ENCODE results near the gene PTTG1IP. TPM values are rescaled to one million over a fixed set of nuclear protein-coding genes. Genes with fewer than 3 reads are reported as not detected.
A peak's percentile ranks its signal among the peaks of the same experiment; 100 is the strongest.

The PTTG1IP gene
- total and polyA plus RNA-seq, 2 experiments from 2014 or later, result 676 to 814 TPM

DNA sequence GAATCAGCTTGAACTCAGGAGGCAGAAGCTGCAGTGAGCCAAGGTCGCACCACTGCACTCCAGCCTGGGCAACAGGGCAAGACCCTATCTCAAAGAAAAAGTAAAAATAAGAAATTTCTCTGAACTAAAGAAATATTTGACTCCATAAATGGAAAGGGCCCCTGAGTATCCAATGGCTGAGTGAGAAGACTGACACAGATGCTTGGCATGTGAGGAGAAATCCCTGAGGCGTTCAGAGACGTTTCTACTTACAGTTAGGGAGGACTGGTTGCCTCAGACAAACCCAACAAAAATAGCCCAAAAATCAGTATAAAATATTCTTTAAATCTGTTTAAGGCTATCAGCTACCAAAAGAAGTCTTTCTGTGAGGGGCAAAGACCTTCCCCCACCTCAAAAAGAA lies 52.6 kb downstream of the PTTG1IP start:
- no peaks in the 10 kb centered on the region for H3K9me2 ChIP-seq (ENCODE audit: insufficient read depth)
- no peaks in the 10 kb centered on the region; the same call in 1 of the 2 replicates for H3K36me3 ChIP-seq (ENCODE audit: low read depth)
- 28 to 31% methylated on average over 3 of the region's 3 CpGs for WGBS, 2 experiments (ENCODE audit: low coverage in 1 of 2, low lambda C conversion rate in 2 of 2, missing lambda C conversion rate in 2 of 2)
- H3K27me3 ChIP-seq (replicated peaks; ENCODE audit: insufficient read depth), result no peaks in the 10 kb centered on the region
- peak overlapping the region; percentile 39 for H3K4me2 ChIP-seq (ENCODE audit: unreplicated experiment)
- no peaks in the 10 kb centered on the region for H4K20me1 ChIP-seq (ENCODE audit: insufficient read depth)
- H3K9me3 ChIP-seq (ENCODE audit: low read depth), result no peaks in the 10 kb centered on the region
- in situ Hi-C loops (cut with MboI), result no loop called here
- no peak for TF ChIP-seq EZH2phosphoT487 (IDR thresholded peaks at IDR 0.05; ENCODE audit: insufficient read depth, low read depth)
- TF ChIP-seq EZH2 (IDR thresholded peaks at IDR 0.05; ENCODE audit: insufficient read depth, poor library complexity, severe bottlenecking), result no peak
- no peak overlapping the region for H3K4me3 ChIP-seq
- peak overlapping the region; percentile 47 for H3K27ac ChIP-seq
- peak overlapping the region; percentile 50; the same call in 1 of the 2 replicates for H2AFZ ChIP-seq
- H3K9ac ChIP-seq, result 0 out of 2 replicates have a peak overlapping the region, but pooled peaks have one; percentile 10
- 0 out of 2 replicates have a peak, but pooled peaks cover 4% of the 10 kb centered on the region for H3F3A ChIP-seq (ENCODE audit: insufficient read depth)
- H3K4me1 ChIP-seq (ENCODE audit: insufficient read depth), result peaks cover 14% of the 10 kb centered on the region
- peaks cover 16% of the 10 kb centered on the region for H3K79me2 ChIP-seq (ENCODE audit: insufficient read depth)
- DNase-seq, result peak; percentile 75

DNA sequence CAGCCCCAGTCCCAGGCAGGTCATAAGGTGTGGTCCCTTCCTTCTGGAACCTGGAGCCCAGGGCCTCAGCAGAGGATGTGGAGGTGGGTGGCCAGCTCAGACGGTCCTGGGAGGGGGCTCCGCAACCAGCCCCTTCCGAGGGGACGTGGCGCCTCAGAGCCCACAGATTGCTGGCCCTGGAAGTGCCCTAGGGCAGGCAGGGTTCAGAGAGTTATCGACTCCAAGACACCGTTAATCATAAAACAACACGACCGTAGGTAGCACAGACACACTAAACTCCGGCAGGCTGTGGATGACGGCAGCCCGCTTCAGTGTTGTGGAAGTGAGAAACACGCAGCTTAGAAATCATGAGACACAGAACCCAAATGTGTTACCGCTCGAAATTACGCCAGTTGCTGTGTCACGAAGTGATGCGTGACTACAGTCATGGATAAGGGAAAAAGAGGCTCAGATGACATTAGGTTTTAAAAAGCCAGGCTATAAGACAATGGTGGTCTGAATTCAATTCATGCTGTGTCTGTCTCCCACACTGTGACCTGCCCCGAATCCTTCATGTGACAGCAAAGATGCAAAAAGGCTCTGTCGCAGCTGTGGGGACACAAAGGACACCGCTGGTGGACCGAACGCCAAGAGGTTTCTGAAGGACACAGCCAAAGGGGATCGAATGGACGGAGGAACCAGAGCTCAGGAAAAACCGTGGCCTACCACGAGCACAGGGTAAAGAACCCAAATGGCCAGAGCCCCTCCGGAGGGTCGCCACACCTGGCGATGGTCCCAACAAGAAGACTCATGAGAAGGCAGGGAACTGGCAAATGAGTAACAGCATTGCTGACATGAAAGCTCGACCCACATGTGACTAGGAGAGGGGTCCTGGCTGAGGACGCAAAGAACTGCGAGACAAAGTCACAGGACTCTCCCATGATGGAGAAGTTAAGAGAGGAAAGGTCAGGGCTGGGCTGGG lies 53.9 kb downstream of the PTTG1IP start:
- H3K36me3 ChIP-seq (ENCODE audit: low read depth), result no peaks in the 10 kb centered on the region; the same call in 1 of the 2 replicates
- no peaks in the 10 kb centered on the region for H4K20me1 ChIP-seq (ENCODE audit: insufficient read depth)
- H3K4me2 ChIP-seq (ENCODE audit: unreplicated experiment), result no peak overlapping the region
- peaks cover 29% of the 10 kb centered on the region for H3K79me2 ChIP-seq (ENCODE audit: insufficient read depth)
- no peak for DNase-seq
- in situ Hi-C loops (cut with MboI), result no loop called here
- peaks cover 16% of the 10 kb centered on the region for H3K4me1 ChIP-seq (ENCODE audit: insufficient read depth)
- no peak overlapping the region for H3K27ac ChIP-seq
- H2AFZ ChIP-seq, result no peak overlapping the region
- TF ChIP-seq EZH2phosphoT487 (IDR thresholded peaks at IDR 0.05; ENCODE audit: insufficient read depth, low read depth) (no peak), EZH2 (IDR thresholded peaks at IDR 0.05; ENCODE audit: insufficient read depth, poor library complexity, severe bottlenecking) (no peak)
- H3K27me3 ChIP-seq (replicated peaks; ENCODE audit: insufficient read depth), result no peaks in the 10 kb centered on the region
- H3K9ac ChIP-seq, result no peak overlapping the region
- 0 out of 2 replicates have a peak, but pooled peaks cover 4% of the 10 kb centered on the region for H3F3A ChIP-seq (ENCODE audit: insufficient read depth)
- no peaks in the 10 kb centered on the region for H3K9me3 ChIP-seq (ENCODE audit: low read depth)
- H3K4me3 ChIP-seq, result no peak overlapping the region
- WGBS, 2 experiments (ENCODE audit: low coverage in 1 of 2, low lambda C conversion rate in 2 of 2, missing lambda C conversion rate in 2 of 2), result 98% methylated on average over 33 of the region's 33 CpGs
- no peaks in the 10 kb centered on the region for H3K9me2 ChIP-seq (ENCODE audit: insufficient read depth)

- peak overlapping the region; percentile 83 for H3K9ac ChIP-seq
- in situ Hi-C loops (cut with MboI), result no loop called here
Observed at GRCh38 chr21:44818640-44819011, 54.9 kb downstream of the PTTG1IP start.

DNA sequence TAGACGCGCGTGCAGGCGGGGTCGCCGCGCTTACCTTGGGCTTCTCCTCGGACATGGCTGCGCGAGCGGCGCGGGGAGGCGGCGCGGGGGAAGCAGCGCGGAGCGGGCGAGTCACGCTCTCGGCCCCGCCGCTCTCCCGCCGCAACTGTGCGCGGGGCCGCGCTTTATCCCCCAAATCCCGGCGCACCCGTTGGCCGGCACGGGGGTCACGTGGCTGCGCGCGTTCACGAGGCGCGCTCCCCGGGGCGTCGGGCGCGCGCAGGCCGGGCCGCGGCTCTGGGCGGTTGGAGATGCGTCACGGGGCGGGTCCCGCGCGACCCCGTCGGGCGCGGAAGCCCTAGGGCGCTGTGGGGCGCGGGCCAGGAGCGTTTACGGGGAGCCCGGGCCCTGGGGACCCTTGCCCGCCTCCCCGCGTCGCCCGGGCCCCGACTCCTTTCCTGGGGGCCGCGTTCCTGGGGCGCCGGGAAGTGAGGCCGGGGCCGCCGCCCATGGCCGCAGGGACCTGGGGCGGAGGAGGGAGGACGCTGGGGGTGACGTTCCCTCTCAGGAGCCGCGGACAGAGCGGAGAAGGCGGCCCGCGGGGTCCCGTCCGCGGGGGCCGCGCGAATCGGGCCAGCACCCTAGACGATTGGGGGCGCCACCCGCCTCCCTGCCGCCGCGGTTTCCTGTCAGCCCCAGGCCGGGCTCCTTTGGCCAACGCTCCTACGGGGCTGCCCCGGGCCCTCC lies 55.4 kb downstream of the PTTG1IP start, which contains the start of gene SUMO3:
Gene SUMO3, minus strand, starts transcription at position 149 of the 726 bp plus-strand sequence. Its CDS starts 94 bp downstream, at position 55.
- TF ChIP-seq EZH2phosphoT487 (IDR thresholded peaks at IDR 0.05; ENCODE audit: insufficient read depth, low read depth) (no peak), EZH2 (IDR thresholded peaks at IDR 0.05; ENCODE audit: insufficient read depth, poor library complexity, severe bottlenecking) (no peak)
- Histone ChIP-seq H3K9me3 (ENCODE audit: low read depth) (no peaks in the 10 kb centered on the region), H3K4me2 (ENCODE audit: unreplicated experiment) (peak within 1 kb of the TSS; percentile 84), H3K27ac (peak within 1 kb of the TSS; percentile 36; the same call in 1 of the 2 replicates), H3K36me3 (ENCODE audit: low read depth) (no peaks in the 10 kb centered on the region; the same call in 1 of the 2 replicates), H4K20me1 (ENCODE audit: insufficient read depth) (no peaks in the 10 kb centered on the region), H3K9me2 (ENCODE audit: insufficient read depth) (no peaks in the 10 kb centered on the region), H3K27me3 (replicated peaks; ENCODE audit: insufficient read depth) (no peaks in the 10 kb centered on the region), H2AFZ (peak within 1 kb of the TSS; percentile 59), H3F3A (ENCODE audit: insufficient read depth) (0 out of 2 replicates have a peak, but pooled peaks cover 4% of the 10 kb centered on the region), H3K4me3 (peak within 1 kb of the TSS; percentile 82), H3K4me1 (ENCODE audit: insufficient read depth) (peaks cover 16% of the 10 kb centered on the region), H3K79me2 (ENCODE audit: insufficient read depth) (peaks cover 44% of the 10 kb centered on the region), H3K9ac (peak within 1 kb of the TSS; percentile 83)
- WGBS, 2 experiments (ENCODE audit: low coverage in 1 of 2, low lambda C conversion rate in 2 of 2, missing lambda C conversion rate in 2 of 2), result 3 to 7% methylated on average over 27 to 98 of the region's 108 CpGs
- peak; percentile 91 for DNase-seq
- in situ Hi-C loops (cut with MboI), result no loop called here

More at GRCh38 chr21:44818640-44819011, 54.9 kb downstream of the PTTG1IP start:
- H3K27me3 ChIP-seq (replicated peaks; ENCODE audit: insufficient read depth), result no peaks in the 10 kb centered on the region
- H3K4me1 ChIP-seq (ENCODE audit: insufficient read depth), result peaks cover 16% of the 10 kb centered on the region
- H3K4me3 ChIP-seq, result peak overlapping the region; percentile 68
- H3K36me3 ChIP-seq (ENCODE audit: low read depth), result no peaks in the 10 kb centered on the region; the same call in 1 of the 2 replicates
- no peaks in the 10 kb centered on the region for H3K9me2 ChIP-seq (ENCODE audit: insufficient read depth)
- DNase-seq, result no peak
- peak overlapping the region; percentile 36; the same call in 1 of the 2 replicates for H3K27ac ChIP-seq
- H3K4me2 ChIP-seq (ENCODE audit: unreplicated experiment), result peak overlapping the region; percentile 38
- H2AFZ ChIP-seq, result peak overlapping the region; percentile 59
- 0 out of 2 replicates have a peak, but pooled peaks cover 4% of the 10 kb centered on the region for H3F3A ChIP-seq (ENCODE audit: insufficient read depth)
- no peaks in the 10 kb centered on the region for H3K9me3 ChIP-seq (ENCODE audit: low read depth)
- 61 to 65% methylated on average over 33 to 37 of the region's 37 CpGs for WGBS, 2 experiments (ENCODE audit: low coverage in 1 of 2, low lambda C conversion rate in 2 of 2, missing lambda C conversion rate in 2 of 2)
- TF ChIP-seq EZH2phosphoT487 (IDR thresholded peaks at IDR 0.05; ENCODE audit: insufficient read depth, low read depth), result no peak
- TF ChIP-seq EZH2 (IDR thresholded peaks at IDR 0.05; ENCODE audit: insufficient read depth, poor library complexity, severe bottlenecking), result no peak
- peaks cover 38% of the 10 kb centered on the region for H3K79me2 ChIP-seq (ENCODE audit: insufficient read depth)
- H4K20me1 ChIP-seq (ENCODE audit: insufficient read depth), result no peaks in the 10 kb centered on the region
